ENCODE data around the gene PRR20B. TPM values are rescaled to one million over a fixed set of nuclear protein-coding genes. Genes with fewer than 3 reads are reported as not detected.
"Not testable (repeated sequence)": the region's sequence is repeated elsewhere in the genome, so short reads cannot be mapped to it uniquely, and the experiment has no call there.

PRR20B gene
- total RNA-seq, 1 experiment from 2014 or later = not detected

DNA sequence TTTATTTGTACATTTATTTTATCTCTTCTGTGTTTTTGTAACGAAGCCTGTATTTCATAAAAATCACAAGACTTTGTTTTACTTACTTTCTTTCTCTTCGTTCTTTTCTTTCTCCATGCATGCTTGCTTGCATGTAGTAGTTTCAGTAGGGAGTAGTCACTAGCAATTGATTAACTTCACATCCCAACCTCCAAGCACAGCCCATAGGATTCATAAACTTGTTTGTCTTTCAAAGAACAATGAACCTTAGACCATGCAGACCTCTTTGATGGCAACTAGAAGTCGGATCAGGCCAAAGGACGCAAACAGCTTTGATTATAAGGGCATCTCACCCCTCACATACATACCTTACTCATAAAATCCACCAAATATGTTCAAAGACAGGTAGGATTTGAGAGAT is 9.7 kb upstream of the PRR20B start (continued):
- no peak for TF ChIP-seq ZNF263 (CRISPR knock-in tag; IDR thresholded peaks at IDR 0.05; ENCODE audit: low read depth)
- TF ChIP-seq NR1H2 (CRISPR knock-in tag; IDR thresholded peaks at IDR 0.05) = no peak

DNA sequence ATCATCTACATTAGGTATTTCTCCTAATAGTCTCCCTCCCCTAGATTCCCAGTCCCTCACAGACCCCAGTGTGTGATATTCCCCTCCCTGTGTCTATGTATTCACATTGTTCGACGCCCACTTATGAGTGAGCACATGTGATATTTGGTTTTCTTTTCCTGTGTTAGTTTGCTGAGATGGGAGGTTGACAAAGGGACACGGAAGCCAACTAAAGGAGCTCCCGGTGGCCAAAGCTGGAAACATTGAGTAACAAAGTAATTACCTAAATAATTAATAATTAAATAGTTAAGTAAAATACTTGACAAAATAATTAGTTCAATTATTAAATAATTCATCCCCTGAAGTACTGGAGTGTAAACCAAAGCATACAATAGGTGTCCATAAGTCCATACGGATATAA is 8.3 kb upstream of the PRR20B start:
- ChIA-PET CTCF (no interaction called here), POLR2A (no interaction called here)
- H3K4me1 Mint-ChIP-seq = no peaks in the 10 kb centered on the region
- H3K9me3 Mint-ChIP-seq = no peaks in the 10 kb centered on the region
- ATAC-seq = no peak
- DNase-seq (ENCODE audit: low spot score) = no peak
- TF ChIP-seq, protein P1, sequence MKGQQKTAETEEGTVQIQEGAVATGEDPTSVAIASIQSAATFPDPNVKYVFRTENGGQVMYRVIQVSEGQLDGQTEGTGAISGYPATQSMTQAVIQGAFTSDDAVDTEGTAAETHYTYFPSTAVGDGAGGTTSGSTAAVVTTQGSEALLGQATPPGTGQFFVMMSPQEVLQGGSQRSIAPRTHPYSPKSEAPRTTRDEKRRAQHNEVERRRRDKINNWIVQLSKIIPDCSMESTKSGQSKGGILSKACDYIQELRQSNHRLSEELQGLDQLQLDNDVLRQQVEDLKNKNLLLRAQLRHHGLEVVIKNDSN (CRISPR knock-in tag; IDR thresholded peaks at IDR 0.05) = no peak
- TF ChIP-seq, protein P2, sequence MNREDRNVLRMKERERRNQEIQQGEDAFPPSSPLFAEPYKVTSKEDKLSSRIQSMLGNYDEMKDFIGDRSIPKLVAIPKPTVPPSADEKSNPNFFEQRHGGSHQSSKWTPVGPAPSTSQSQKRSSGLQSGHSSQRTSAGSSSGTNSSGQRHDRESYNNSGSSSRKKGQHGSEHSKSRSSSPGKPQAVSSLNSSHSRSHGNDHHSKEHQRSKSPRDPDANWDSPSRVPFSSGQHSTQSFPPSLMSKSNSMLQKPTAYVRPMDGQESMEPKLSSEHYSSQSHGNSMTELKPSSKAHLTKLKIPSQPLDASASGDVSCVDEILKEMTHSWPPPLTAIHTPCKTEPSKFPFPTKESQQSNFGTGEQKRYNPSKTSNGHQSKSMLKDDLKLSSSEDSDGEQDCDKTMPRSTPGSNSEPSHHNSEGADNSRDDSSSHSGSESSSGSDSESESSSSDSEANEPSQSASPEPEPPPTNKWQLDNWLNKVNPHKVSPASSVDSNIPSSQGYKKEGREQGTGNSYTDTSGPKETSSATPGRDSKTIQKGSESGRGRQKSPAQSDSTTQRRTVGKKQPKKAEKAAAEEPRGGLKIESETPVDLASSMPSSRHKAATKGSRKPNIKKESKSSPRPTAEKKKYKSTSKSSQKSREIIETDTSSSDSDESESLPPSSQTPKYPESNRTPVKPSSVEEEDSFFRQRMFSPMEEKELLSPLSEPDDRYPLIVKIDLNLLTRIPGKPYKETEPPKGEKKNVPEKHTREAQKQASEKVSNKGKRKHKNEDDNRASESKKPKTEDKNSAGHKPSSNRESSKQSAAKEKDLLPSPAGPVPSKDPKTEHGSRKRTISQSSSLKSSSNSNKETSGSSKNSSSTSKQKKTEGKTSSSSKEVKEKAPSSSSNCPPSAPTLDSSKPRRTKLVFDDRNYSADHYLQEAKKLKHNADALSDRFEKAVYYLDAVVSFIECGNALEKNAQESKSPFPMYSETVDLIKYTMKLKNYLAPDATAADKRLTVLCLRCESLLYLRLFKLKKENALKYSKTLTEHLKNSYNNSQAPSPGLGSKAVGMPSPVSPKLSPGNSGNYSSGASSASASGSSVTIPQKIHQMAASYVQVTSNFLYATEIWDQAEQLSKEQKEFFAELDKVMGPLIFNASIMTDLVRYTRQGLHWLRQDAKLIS (CRISPR knock-in tag; IDR thresholded peaks at IDR 0.05; ENCODE audit: borderline replicate concordance) = no peak
- TF ChIP-seq JUN (CRISPR knock-in tag; IDR thresholded peaks at IDR 0.05) (no peak), RELA (CRISPR knock-in tag; IDR thresholded peaks at IDR 0.05; ENCODE audit: borderline replicate concordance) (no peak), ELF4 (CRISPR knock-in tag; IDR thresholded peaks at IDR 0.05; ENCODE audit: low read depth) (no peak)
- TF ChIP-seq, protein P3, sequence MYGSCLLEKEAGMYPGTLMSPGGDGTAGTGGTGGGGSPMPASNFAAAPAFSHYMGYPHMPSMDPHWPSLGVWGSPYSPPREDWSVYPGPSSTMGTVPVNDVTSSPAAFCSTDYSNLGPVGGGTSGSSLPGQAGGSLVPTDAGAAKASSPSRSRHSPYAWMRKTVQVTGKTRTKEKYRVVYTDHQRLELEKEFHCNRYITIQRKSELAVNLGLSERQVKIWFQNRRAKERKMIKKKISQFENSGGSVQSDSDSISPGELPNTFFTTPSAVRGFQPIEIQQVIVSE (CRISPR knock-in tag; IDR thresholded peaks at IDR 0.05; ENCODE audit: borderline replicate concordance) = no peak
- TF ChIP-seq, protein P4, sequence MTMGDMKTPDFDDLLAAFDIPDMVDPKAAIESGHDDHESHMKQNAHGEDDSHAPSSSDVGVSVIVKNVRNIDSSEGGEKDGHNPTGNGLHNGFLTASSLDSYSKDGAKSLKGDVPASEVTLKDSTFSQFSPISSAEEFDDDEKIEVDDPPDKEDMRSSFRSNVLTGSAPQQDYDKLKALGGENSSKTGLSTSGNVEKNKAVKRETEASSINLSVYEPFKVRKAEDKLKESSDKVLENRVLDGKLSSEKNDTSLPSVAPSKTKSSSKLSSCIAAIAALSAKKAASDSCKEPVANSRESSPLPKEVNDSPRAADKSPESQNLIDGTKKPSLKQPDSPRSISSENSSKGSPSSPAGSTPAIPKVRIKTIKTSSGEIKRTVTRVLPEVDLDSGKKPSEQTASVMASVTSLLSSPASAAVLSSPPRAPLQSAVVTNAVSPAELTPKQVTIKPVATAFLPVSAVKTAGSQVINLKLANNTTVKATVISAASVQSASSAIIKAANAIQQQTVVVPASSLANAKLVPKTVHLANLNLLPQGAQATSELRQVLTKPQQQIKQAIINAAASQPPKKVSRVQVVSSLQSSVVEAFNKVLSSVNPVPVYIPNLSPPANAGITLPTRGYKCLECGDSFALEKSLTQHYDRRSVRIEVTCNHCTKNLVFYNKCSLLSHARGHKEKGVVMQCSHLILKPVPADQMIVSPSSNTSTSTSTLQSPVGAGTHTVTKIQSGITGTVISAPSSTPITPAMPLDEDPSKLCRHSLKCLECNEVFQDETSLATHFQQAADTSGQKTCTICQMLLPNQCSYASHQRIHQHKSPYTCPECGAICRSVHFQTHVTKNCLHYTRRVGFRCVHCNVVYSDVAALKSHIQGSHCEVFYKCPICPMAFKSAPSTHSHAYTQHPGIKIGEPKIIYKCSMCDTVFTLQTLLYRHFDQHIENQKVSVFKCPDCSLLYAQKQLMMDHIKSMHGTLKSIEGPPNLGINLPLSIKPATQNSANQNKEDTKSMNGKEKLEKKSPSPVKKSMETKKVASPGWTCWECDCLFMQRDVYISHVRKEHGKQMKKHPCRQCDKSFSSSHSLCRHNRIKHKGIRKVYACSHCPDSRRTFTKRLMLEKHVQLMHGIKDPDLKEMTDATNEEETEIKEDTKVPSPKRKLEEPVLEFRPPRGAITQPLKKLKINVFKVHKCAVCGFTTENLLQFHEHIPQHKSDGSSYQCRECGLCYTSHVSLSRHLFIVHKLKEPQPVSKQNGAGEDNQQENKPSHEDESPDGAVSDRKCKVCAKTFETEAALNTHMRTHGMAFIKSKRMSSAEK (CRISPR knock-in tag; IDR thresholded peaks at IDR 0.05; ENCODE audit: borderline replicate concordance) = no peak
- TF ChIP-seq, protein P5, sequence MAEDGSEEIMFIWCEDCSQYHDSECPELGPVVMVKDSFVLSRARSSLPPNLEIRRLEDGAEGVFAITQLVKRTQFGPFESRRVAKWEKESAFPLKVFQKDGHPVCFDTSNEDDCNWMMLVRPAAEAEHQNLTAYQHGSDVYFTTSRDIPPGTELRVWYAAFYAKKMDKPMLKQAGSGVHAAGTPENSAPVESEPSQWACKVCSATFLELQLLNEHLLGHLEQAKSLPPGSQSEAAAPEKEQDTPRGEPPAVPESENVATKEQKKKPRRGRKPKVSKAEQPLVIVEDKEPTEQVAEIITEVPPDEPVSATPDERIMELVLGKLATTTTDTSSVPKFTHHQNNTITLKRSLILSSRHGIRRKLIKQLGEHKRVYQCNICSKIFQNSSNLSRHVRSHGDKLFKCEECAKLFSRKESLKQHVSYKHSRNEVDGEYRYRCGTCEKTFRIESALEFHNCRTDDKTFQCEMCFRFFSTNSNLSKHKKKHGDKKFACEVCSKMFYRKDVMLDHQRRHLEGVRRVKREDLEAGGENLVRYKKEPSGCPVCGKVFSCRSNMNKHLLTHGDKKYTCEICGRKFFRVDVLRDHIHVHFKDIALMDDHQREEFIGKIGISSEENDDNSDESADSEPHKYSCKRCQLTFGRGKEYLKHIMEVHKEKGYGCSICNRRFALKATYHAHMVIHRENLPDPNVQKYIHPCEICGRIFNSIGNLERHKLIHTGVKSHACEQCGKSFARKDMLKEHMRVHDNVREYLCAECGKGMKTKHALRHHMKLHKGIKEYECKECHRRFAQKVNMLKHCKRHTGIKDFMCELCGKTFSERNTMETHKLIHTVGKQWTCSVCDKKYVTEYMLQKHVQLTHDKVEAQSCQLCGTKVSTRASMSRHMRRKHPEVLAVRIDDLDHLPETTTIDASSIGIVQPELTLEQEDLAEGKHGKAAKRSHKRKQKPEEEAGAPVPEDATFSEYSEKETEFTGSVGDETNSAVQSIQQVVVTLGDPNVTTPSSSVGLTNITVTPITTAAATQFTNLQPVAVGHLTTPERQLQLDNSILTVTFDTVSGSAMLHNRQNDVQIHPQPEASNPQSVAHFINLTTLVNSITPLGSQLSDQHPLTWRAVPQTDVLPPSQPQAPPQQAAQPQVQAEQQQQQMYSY (CRISPR knock-in tag; IDR thresholded peaks at IDR 0.05) = no peak
- no peaks in the 10 kb centered on the region for H3K36me3 Mint-ChIP-seq
- H3K4me3 Mint-ChIP-seq = no peak overlapping the region
- H3K27me3 Mint-ChIP-seq (ENCODE audit: low read depth) = no peaks in the 10 kb centered on the region
- H3K27ac Mint-ChIP-seq = no peak overlapping the region

DNA sequence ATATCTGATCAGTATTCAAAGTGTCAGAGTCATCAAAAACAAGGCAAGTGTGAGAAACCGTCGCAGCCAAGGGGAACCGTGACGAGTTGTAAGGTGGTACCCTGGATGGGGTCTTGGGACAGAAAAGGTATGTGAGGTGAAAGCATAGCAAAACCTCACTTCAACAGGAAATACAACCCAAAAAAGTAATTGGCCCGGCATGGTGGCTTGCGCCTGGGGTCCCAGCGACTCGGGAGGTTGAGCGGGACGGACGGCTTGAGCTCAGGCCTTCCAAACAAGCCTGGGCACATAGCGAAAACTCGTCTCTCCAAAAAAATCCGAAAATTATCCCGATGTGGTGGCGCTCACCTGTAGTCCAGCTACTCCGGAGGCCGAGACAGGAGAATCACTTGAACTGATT is 7.5 kb upstream of the PRR20B start:
- H3K4me3 Mint-ChIP-seq; POLR2A ChIA-PET; H3K9me3 Mint-ChIP-seq; H3K4me1 Mint-ChIP-seq; H3K27me3 Mint-ChIP-seq (ENCODE audit: low read depth); ATAC-seq; H3K27ac Mint-ChIP-seq; H3K36me3 Mint-ChIP-seq; DNase-seq (ENCODE audit: low spot score); CTCF ChIA-PET: not testable (repeated sequence)

DNA sequence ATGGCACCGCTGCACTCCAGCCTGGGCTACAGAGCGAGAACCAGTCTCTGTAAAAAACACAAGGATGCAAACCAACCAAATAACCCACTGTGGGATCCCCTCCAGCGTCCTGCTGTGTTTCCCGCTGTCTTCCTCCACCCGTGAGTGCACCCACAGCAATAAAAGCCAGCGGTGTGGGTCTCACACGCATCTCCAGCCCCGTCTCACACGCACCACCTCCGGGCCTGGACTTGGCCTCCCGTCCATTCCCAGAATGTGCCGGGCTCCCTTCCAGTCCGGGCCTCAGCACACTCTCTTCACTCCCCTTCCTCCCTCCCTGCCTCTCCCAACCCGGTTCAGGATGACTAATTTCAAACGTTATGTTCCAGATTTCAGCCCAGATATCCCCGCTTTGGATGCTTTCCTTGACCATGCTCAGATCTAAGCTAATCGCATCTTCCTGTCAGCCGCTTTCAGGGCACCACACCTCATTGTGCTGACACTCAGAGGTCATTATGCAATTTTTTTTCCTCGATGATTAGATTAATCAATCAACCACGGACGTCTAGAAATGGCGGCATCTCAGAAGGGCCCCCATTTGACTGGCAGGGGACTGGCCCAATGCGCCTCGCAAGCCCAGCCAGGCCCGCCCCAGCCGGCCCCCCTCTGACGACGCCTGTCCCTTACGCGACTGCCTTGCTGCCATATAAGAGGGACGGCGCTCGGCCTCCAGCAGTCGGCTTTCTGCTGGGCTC is 6.9 kb upstream of the PRR20B start, which contains the start of gene PRR20A:
Gene PRR20A, plus strand, starts transcription at position 684 of the 734 bp plus-strand sequence. CDS start 387 bp downstream, outside the sequence.
- H3K4me1 Mint-ChIP-seq; H3K27ac Mint-ChIP-seq; H3K27me3 Mint-ChIP-seq (ENCODE audit: low read depth); POLR2A ChIA-PET; CTCF ChIA-PET; H3K4me3 Mint-ChIP-seq; ATAC-seq; DNase-seq (ENCODE audit: low spot score); H3K9me3 Mint-ChIP-seq; H3K36me3 Mint-ChIP-seq: not testable (repeated sequence)

DNA sequence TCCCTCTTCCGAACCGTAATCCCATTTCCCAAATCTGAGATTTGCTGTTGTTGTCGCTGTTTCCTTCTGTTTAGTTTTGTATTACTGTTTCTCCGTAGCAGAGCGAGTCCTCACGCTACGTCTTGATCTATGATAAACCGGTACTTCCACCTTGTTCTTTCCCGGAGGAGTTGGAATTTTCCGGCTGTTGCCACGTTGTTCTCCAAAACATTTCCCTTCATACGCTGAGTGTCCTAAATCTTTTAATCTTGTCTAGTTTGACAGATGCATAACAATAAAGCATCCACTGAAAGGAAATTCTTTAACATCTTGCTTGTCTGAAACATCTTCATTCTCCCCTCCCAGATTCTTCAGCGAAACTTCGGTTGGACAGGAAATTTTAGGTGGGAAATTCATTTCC is 818 bp downstream of the PRR20B start:
- H3K27ac Mint-ChIP-seq; H3K4me3 Mint-ChIP-seq; POLR2A ChIA-PET; H3K4me1 Mint-ChIP-seq; H3K36me3 Mint-ChIP-seq; DNase-seq (ENCODE audit: low spot score); ATAC-seq; CTCF ChIA-PET; H3K9me3 Mint-ChIP-seq; H3K27me3 Mint-ChIP-seq (ENCODE audit: low read depth): not testable (repeated sequence)
